Ureter (tissue), 1 donor: ENCODE results near the gene POU3F2. TPM values are rescaled to one million over a fixed set of nuclear protein-coding genes. Genes with fewer than 3 reads are reported as not detected.

Experiments
- DNase-seq: peaks from one replicate; pipeline ENCODE4 v3.0.0-alpha.2; 2020; ENCODE audit warnings: low spot score
- total RNA-seq: library from RNA; stranded (reverse); gene quantifications from one replicate; pipeline ENCODE4 v1.2.4, GENCODE V29; 2023
- donor health status: DM: yes; HTN: yes; CAD: no.

Gene POU3F2
- total RNA-seq, 1 donor from 2014 or later, result not detected

- no peak for DNase-seq
These were observed 4.2 kb upstream of the POU3F2 start for GRCh38 chr6:98830146-98830545.

- no peak for DNase-seq
These were observed 3.1 kb upstream of the POU3F2 start for GRCh38 chr6:98831057-98831958.

GRCh38 chr6:98831959-98832283 is 2.5 kb upstream of the POU3F2 start:
- no peak for DNase-seq

- no peak for DNase-seq
These were observed 1.9 kb upstream of the POU3F2 start for GRCh38 chr6:98832284-98833056.

- no peak for DNase-seq
These were observed 1.4 kb upstream of the POU3F2 start for GRCh38 chr6:98833057-98833306.

GRCh38 chr6:98833307-98834059 is 891 bp upstream of the POU3F2 start:
- peak; percentile 43 for DNase-seq

- DNase-seq, result no peak
These were observed 1.0 kb downstream of the POU3F2 start for GRCh38 chr6:98835149-98836024.

GRCh38 chr6:98836025-98836961 is 1.9 kb downstream of the POU3F2 start:
- no peak for DNase-seq

GRCh38 chr6:98836962-98837944 is 2.9 kb downstream of the POU3F2 start:
- no peak for DNase-seq

- no peak for DNase-seq
These were observed 3.7 kb downstream of the POU3F2 start for GRCh38 chr6:98838032-98838431.

- DNase-seq, result no peak
These were observed 4.6 kb downstream of the POU3F2 start for GRCh38 chr6:98838975-98839374.

- no peak for DNase-seq
These were observed 5.5 kb downstream of the POU3F2 start for GRCh38 chr6:98839781-98840361.

GRCh38 chr6:98840385-98840784 is 6.0 kb downstream of the POU3F2 start:
- DNase-seq, result no peak

GRCh38 chr6:98840996-98841513 is 6.7 kb downstream of the POU3F2 start:
- no peak for DNase-seq

- no peak for DNase-seq
These were observed 7.4 kb downstream of the POU3F2 start for GRCh38 chr6:98841621-98842341.

- no peak for DNase-seq
These were observed 8.2 kb downstream of the POU3F2 start for GRCh38 chr6:98842342-98843180.
